Upper lobe of left lung (tissue), 4 donors: ENCODE data around the gene EIF3M.
A peak's percentile ranks its signal among the peaks of the same experiment; 100 is the strongest.

Experiments used
- EP300 ChIP-seq, 4 donors: sonication (generic); formaldehyde crosslinking; IDR thresholded peaks; one replicate each; pipeline ENCODE4 v1.5.1; 2017; ENCODE audit warnings: antibody characterized with exemption in 4 of 4, control low read depth in 2 of 4
- POLR2A ChIP-seq, 4 donors: fragments of 450-650 bp; IDR thresholded peaks; one replicate each; pipeline ENCODE4 v1.5.1; 2016 to 2017; ENCODE audit warnings: antibody characterized with exemption in 4 of 4, mild to moderate bottlenecking in 2 of 4
- TF ChIP-seq, protein P1 (sequence below), 6 experiments: fragments of 450-650 bp in 4 of 6; fragments of 200-600 bp in 2 of 6; sonication (generic) in 2 of 6; IDR thresholded peaks; one replicate each; pipeline ENCODE4 v1.5.1; 2016 to 2019; ENCODE audit warnings: antibody characterized with exemption in 6 of 6

DNA sequence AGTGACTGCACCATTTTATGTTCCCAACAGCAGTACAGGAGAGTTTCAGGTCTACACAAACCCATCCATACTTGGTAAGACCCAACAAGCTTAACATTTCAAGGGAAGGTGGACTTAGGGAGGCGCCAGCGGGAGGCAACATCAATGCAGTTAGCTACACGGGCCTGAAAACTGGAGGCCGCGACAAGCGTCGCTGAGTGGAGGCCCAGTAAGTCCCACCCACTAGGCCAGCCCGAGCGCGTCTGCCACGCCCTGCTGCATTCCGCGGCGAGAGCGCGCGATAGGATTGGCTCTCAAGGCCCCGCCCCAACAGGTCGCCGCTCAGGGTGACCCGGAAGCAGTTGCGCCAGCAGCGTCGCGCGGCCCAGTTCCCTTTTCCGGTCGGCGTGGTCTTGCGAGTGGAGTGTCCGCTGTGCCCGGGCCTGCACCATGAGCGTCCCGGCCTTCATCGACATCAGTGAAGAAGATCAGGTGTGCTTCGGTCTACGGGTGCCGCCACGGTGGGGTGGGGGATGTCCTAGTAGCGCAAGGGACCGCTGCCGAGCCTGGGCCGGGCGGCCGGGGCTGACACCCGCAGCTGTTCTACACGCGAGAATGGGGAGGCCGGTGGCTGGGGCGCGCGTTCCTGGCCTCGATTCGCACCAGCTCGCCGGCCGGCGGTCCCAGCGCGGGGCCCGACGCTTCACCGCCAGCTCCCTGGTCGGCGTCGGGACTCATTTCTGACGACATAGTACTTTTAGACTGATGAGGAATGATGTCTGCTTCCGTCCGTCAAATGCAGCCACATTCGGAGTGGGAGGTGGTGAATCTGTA, at the start of gene EIF3M:
- TF ChIP-seq, protein P1, sequence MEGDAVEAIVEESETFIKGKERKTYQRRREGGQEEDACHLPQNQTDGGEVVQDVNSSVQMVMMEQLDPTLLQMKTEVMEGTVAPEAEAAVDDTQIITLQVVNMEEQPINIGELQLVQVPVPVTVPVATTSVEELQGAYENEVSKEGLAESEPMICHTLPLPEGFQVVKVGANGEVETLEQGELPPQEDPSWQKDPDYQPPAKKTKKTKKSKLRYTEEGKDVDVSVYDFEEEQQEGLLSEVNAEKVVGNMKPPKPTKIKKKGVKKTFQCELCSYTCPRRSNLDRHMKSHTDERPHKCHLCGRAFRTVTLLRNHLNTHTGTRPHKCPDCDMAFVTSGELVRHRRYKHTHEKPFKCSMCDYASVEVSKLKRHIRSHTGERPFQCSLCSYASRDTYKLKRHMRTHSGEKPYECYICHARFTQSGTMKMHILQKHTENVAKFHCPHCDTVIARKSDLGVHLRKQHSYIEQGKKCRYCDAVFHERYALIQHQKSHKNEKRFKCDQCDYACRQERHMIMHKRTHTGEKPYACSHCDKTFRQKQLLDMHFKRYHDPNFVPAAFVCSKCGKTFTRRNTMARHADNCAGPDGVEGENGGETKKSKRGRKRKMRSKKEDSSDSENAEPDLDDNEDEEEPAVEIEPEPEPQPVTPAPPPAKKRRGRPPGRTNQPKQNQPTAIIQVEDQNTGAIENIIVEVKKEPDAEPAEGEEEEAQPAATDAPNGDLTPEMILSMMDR (IDR thresholded peaks at IDR 0.05): peak in 2 of 6 experiments; percentile 7 to 13
- TF ChIP-seq EP300 (IDR thresholded peaks at IDR 0.05) (peak in 1 of 4 donors; percentile 58), POLR2A (IDR thresholded peaks at IDR 0.05) (peak in 2 of 4 donors; percentile 80 to 90)
